Mammary epithelial cell (primary cell): ENCODE results near the gene MTREX.

ENCODE experiments used
- CTCF ChIP-seq, 2 donors: IDR thresholded peaks in 1 of 2; conservative IDR thresholded peaks in 1 of 2; 2 replicates each; pipeline ENCODE4 v1.5.1; 2011 to 2012; ENCODE audit warnings: inconsistent platforms in 2 of 2, low read length in 2 of 2, mild to moderate bottlenecking in 2 of 2, control low read depth in 1 of 2, low read depth in 1 of 2; ENCODE audit not compliant: insufficient read depth in 1 of 2; ENCODE audit errors: extremely low read depth in 1 of 2
- EZH2 ChIP-seq: IDR thresholded peaks from 2 replicates; pipeline ENCODE4 v1.6.1; 2012; ENCODE audit warnings: low read length, inconsistent platforms, borderline replicate concordance

- no peak for TF ChIP-seq EZH2
- TF ChIP-seq CTCF (conservative IDR thresholded peaks at IDR 0.05 in 1 of 2, IDR thresholded peaks at IDR 0.05 in 1 of 2; ENCODE audit: extremely low read depth in 1 of 2, insufficient read depth in 1 of 2, low read depth in 1 of 2, low read length in 2 of 2), result no peak
Observed at GRCh38 chr5:55432549-55432948, 124.8 kb downstream of the MTREX start.
